AG09319 (cell line): Measurements from ENCODE around the gene S100A7A.

ENCODE experiments used
- DNase-seq: peaks from one replicate; pipeline ENCODE4 v3.0.0-alpha.2; 2010; ENCODE audit warnings: low read depth; ENCODE audit errors: extremely low read depth
- TF ChIP-seq, protein P1 (sequence below): IDR thresholded peaks from 2 replicates; pipeline ENCODE4 v1.5.1; 2011; ENCODE audit warnings: low read depth, mild to moderate bottlenecking, inconsistent platforms, low read length, moderate library complexity

S100A7A gene

DNA sequence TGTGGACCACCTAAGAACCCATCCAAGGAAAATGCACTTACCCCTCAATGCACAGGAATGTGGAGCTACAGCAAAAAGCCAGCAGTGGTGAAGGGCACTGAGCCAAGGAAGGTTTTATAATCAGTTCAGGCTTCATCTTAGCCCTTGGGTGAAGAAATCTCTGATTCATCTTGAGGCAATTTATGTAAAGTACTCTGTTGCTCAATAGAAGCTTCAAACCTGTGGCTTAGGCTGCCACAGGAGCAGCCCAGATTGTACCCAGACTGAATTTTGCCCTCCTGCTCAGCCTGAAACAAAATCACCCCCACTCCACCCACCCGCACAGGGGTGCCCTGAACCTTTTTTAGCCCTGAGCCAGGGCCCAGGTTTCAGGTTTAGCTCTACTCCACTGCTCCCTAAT lies 40.8 kb upstream of the S100A7A start, which contains the start of gene S100A12:
TSS of gene S100A12 (minus strand) at position 111 of the 400 bp plus-strand sequence. CDS start 1,029 bp downstream, outside the sequence.
- DNase-seq = peak; percentile 44
- TF ChIP-seq, protein P1, sequence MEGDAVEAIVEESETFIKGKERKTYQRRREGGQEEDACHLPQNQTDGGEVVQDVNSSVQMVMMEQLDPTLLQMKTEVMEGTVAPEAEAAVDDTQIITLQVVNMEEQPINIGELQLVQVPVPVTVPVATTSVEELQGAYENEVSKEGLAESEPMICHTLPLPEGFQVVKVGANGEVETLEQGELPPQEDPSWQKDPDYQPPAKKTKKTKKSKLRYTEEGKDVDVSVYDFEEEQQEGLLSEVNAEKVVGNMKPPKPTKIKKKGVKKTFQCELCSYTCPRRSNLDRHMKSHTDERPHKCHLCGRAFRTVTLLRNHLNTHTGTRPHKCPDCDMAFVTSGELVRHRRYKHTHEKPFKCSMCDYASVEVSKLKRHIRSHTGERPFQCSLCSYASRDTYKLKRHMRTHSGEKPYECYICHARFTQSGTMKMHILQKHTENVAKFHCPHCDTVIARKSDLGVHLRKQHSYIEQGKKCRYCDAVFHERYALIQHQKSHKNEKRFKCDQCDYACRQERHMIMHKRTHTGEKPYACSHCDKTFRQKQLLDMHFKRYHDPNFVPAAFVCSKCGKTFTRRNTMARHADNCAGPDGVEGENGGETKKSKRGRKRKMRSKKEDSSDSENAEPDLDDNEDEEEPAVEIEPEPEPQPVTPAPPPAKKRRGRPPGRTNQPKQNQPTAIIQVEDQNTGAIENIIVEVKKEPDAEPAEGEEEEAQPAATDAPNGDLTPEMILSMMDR = no peak

DNA sequence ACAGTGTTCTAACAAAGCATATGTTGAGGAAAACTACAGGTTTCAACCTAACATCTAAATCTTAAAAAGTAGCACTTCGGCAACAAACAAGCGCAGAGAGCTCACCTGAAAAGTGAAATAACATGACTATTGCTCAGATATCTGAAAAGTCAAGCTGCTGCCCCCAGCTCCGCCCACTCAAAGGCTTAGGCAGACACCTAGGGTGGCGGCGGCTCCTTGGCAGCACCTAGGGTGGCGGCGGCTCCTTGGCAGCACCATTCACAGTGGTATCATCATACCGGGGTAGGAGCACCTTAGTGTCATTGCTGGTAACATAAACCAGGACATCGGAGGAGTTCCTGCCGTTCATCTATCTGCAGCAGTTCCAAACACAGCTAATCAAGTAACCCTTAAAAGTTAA lies 36.7 kb upstream of the S100A7A start:
- TF ChIP-seq, protein P1 = no peak
- DNase-seq = no peak

DNA sequence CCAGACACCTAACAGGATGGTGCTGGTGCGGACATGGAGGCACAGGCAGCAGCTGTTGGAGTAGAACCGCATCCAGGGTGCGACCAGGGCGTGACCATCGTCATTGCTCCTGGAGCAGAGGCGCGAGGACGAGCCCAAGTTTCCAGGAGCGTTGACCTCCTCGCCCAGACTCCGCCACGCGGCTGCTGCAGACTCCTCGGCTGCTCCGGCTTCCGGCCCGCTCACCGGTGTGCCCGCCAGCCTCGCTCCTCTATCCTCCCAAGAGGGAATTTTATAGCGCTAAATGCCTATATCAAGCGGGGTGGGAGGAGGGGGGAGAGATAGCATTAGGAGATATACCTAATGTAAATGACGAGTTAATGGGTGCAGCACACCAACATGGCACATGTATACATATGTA lies 35.6 kb upstream of the S100A7A start:
- no peak for DNase-seq
- TF ChIP-seq, protein P1 = no peak

- TF ChIP-seq, protein P1 = no peak
- no peak for DNase-seq
Measured at GRCh38 chr1:153384958-153385580, 31.3 kb upstream of the S100A7A start.

DNA sequence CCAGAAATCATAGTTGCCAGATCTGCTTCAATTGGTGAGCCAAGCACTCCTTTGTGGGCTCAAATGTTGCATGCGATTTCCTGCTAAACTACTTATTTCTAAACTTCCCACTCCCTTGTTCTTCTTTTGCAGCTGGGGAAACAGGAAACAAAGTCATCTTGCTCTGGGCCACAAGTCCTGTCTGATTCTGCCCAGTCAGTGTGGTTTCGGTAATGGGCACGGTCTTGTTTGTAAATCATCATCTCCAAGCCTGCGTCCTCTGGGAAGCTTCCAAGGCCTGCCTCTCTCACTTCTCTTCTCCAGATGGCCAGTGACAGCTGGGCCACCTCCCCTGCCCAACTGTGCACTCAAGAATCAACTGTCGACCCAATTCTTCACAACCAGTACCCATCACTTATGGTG lies 29.8 kb upstream of the S100A7A start:
- TF ChIP-seq, protein P1 = no peak
- DNase-seq = no peak

GRCh38 chr1:153387001-153387400 lies 29.3 kb upstream of the S100A7A start:
- TF ChIP-seq, protein P1 = no peak
- DNase-seq = no peak

DNA sequence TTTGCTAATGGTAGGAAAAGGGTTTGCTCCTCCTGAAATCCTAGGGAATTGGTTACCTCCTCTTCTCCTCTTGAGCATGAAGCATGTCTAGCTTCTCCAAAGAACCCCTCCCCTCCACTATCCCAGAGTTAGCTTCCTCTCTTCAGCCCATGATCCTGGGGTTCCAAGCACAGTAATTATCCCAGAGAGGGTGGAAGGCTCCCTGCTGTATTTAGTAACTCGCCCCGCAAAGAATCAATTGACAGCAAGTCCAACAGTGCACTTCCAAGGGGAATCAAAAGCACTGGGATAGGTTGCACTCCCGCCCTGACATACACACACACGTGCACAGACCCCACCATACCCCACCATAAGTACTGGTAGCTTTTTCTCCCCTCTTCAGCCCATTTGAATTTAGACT lies 28.5 kb upstream of the S100A7A start:
- TF ChIP-seq, protein P1 = no peak
- DNase-seq = no peak
